ENCODE measurements around the gene SULT1A1.

GRCh38 chr16:28563218-28563617, 46.6 kb downstream of the SULT1A1 start:
- TF ChIP-seq POLR2AphosphoS5 (IDR thresholded peaks at IDR 0.05), result no peak
- TF ChIP-seq CTCF (IDR thresholded peaks at IDR 0.05 in 8 of 11, conservative IDR thresholded peaks at IDR 0.05 in 3 of 11), result no peak
